GM21526 (cell line): ENCODE results near the gene CTSZ.
"Not testable (repeated sequence)": the region's sequence is repeated elsewhere in the genome, so short reads cannot be mapped to it uniquely, and the experiment has no call there.

Experiments used
- ATAC-seq: cut with Tn5 transposase; IDR thresholded peaks from one replicate; pipeline ENCODE4 v1.9.1; 2021; ENCODE audit warnings: moderate library complexity; ENCODE audit not compliant: unreplicated experiment, low FRiP score

Gene CTSZ

GRCh38 chr20:58950603-58951002 lies 56.5 kb downstream of the CTSZ start:
- no peak for ATAC-seq

- ATAC-seq = not testable (repeated sequence)
Observed at GRCh38 chr20:58947797-58948388, 59.2 kb downstream of the CTSZ start.

GRCh38 chr20:58945965-58946631 lies 61.0 kb downstream of the CTSZ start:
- no peak for ATAC-seq
